ENCODE data around the gene TENT5C.

Gene TENT5C

GRCh38 chr1:117657949-117658660, 52.3 kb downstream of the TENT5C start:
- no peak for DNase-seq

GRCh38 chr1:117658676-117659075, 52.8 kb downstream of the TENT5C start:
- DNase-seq: peak; percentile 86

- DNase-seq: peak; percentile 85
Measured at GRCh38 chr1:117659550-117660270, 53.9 kb downstream of the TENT5C start.

GRCh38 chr1:117660271-117660965, 54.6 kb downstream of the TENT5C start:
- DNase-seq: no peak

DNA sequence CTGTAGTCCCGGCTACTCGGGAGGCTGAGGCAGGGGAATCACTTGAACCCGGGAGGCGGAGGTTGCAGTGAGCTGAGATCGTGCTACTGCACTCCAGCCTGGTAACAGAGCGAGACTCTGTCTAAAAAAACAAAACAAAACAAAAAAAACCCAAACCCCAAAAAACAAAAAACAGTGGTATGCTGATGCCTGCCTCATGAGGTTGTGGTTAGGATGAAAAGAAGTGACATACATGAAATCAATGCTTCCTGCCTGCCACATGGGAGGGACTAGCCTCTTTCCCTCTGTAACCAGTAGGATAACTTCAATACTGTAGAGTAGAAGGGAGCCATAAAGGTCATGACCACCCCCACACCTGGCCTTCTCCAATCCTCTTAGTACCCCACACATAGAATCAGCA, 55.2 kb downstream of the TENT5C start:
- no peak for DNase-seq

DNA sequence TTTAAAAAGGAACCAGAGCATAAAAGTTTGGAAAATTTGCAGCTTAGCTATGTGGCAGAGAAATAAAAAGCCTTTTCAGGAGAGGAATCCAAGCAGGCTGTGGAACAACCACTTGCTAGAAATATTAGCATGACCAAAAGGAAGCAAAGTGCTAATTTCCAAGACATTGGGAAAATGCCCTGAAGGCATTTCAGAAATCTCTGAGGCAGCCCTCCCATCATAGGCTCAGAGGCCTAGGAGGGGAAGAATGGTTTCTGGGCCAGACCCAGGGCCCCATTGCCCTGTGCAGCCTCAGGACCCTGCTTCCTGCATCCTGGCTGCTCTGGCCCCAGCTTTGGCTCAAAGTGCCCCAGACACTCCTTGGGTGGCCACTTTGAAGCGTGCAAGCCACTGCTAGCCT, 56.8 kb downstream of the TENT5C start:
- no peak for DNase-seq

DNA sequence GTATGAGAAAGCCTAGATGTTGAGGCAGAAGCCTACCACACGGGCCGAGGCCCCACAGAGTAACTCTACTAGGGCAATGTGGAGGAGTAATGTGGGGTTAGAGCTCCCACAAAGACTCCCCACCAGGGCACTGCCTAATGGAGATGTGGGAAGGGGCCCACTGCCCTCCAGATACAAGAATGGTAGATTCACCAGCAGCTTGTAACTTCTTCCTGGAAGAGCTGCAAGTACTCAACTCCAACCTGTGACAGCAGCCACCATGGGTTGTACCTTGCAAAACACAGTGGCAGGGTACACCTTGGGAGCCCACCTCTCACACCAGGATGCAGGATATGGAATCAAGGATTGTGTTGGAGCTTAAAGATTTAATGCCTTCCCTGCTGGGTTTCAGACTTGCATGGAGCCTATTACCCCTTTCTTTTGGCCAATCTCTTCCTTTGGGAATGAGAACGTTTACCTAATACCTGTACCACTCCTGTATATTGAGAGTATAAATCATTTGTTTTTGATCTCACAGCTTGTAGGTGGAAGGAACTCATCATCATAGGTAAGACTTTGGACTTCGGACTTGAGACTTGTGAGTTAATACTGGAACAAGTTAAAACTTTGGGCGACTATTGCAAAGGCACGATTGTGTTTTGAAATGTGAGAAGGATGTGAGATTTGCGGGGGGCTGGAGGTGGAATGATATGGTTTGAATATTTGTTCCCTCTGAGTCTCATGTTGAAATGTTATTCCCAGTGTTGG, 57.5 kb downstream of the TENT5C start:
- no peak for DNase-seq

GRCh38 chr1:117664314-117664713, 58.5 kb downstream of the TENT5C start:
- DNase-seq: peak; percentile 78

DNA sequence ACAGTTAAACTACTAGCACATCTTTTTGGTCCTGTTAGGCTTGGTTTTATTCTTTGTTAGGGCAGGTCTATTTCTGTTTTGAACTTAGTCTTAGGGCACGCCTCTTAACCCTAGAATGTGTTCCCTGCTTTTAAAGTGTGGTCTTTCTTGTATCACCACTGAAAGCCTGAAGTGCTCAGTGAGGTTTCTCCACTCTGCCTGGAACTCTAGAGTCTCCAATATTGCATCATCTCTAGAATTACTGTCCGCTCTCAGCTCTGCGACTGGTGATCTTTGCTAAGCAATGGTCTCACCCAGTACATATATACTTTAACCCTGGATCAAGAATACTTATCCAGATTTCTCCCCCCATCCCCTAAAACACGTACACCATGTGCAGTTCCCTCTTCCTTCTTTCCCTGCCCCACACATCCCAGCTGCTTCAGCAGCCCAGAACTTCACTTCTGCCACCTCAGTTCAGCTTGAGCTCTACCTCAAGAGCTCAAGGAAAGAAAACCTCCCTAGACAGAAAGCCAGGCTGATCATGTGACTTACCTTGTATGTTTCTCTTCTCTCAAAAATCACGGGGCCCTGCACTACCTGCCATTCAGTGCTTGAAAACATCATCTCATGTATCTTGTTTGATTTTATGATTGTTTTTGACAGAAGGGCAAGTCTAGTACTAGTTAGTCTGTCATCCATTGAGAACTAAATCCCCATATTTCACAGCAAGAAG, 59.9 kb downstream of the TENT5C start:
- no peak for DNase-seq

DNA sequence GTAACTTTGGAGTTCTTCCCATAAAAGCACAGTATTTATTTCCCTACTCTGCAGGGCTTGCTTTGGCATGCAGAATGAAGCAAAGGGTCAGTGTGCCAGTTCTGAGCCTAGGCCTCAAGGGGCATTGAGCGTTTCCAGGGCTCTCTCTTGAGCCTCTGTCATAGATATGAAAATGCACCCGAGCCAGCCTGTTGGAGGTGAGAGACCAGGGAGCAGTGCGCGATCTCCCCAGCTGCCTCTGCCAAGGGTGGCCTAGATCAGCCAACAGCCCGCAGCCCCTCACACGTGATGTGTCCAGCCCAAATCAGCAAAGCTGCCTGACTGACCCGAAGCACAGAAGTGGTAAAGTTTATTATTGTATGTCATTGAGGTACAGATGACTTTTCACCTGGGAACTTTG, 63.7 kb downstream of the TENT5C start:
- no peak for DNase-seq

DNA sequence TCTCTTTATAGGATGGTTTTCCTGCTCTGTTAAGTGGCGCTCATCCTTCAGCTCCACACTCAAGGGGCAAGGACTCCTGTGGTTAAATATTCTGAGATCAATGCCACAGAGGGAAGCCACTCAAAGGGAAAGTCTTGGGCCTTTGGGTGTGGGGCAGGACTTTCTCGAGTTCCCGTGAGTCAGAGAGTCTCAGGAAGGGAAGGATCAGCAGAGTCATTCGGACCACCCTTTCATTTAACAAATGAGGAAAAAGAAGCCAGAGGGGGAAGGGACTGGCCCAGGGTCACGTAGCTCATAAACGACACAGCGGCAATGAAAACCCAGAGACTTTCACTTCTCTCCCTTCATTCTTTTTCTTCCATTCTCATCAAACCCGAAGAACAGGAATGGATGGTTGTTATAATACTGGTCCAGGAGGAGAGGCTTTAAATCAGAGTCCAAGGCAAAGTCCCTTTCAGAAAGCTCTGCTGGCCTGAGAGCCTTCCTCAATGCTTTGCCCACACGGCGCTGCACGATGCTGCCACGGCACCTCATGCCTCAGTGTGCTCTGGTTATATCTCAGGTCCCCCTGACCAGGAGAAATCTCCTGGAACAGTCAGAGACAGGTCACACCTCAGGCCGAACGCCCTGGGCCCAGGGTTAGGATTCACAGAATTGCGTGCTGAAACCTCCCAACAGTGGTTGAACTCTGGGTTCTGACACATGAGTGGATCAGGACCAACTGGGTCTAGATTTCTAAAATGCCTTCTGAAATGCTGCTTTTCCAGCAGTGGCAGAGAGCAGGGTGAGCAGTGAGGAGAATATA, 65.3 kb downstream of the TENT5C start:
- DNase-seq: no peak

DNA sequence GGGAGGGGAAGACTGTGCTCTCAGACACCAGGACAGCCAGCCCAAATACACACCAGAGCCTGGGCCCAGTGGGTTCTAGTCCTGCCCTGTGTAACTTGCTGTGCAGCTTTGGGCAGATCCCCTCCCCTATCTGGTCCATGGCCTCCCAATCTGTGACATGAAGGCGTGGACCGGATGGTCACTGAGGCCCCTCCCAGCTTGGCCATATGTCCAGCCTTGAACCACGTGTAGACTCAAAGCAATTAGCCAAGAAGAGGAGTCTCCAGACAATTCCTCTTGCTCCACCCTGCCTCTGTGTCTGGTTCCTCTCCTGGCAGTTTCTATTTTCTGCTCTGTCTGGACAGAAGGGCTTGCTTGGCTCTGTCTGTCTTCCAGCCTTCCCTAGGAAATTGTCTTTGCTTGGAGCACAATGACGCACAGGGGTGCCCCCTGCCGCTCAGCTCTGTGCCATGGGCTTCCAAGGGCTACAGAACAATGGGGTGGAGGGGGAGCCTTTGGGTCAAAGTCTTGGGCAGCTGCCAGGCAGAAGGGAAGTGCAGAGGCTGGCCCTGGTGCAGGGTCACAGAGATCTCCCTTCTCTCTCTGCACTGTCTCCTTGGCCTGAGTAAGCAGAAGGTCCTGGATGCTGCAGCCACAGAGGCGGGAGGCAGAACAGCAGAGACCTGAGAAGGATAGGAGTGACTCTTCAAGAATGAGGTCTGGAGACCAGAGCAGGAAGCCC, 66.1 kb downstream of the TENT5C start:
- peak; percentile 92 for DNase-seq

DNA sequence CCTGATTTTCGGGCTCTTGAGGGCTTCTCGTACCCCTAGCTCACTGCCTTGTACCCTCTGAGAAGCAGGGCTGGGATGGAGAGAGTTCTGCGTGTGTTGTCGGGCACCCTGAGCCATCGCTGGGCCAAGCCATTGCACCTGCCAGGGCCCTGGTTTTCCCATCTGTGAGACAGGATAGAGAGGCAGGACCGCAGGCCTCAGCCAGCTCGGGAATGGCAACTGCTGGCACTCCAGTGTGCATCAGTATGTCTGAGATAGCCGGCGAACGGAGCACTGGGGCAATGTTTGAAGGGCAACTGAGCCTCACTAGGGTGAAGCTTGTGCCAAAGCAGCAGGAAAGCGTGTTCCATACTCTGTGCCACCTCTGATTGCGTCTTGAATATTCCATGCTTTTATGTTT, 66.9 kb downstream of the TENT5C start:
- no peak for DNase-seq

DNA sequence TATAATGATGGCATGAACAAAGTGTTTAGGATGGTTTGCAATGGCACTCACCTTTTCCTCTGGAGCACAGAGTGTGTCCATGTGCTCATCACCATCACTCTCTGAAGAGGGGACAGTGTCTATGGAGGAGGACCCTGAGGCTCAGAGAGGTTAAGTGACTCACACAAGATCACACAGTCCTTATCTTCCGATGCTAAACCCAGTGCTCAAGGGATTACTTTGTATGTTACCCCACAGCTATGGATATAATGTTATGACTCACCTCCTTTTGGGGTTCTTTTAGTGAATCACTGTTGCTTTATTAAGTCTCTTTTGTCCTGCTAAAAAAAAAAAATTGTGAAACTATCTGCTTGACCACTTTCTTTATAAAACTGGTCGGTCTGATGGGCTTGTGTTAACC, 67.6 kb downstream of the TENT5C start:
- no peak for DNase-seq

DNA sequence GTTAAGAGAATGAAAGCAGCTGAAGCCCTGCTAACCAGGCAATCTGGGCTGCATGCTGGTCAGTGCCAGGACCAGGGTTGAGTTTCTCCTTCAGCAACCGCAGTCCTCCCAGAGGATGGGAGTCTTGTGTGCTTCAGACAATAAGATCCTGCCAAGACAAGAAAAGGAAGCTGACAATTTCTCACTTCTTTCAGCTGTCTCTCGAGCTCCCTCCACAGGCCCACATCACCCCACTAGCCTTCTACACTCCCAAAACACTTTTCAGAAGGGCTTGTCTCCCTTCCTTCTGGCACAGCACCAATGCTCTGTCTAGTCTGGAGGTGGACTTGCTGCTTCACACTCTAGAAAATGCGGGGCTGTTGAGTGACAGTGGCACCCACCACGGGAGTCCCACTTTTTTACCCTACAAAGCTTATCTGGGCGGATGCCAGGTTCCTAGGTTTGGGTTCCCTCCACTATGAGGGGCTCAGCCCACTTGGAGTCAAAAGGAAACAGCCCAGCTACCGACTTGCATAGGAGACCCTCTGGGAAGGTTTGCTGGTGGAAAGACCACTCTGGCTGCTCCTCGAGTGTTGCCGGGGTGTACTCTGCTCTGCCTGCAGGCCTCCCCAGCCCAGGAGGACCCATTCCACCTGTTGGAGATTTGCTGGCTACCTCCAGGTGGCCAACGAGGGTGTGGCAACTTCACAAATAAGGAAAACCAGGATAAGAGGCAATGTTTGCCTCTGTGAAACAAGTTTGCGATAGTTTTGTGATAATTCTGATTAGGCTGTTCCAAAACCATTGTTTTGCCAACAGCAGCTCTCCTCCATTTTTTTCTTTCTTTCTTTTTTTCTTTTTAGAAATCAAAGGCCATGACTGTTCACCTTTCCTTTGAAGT, 68.9 kb downstream of the TENT5C start:
- peak; percentile 80 for DNase-seq

DNA sequence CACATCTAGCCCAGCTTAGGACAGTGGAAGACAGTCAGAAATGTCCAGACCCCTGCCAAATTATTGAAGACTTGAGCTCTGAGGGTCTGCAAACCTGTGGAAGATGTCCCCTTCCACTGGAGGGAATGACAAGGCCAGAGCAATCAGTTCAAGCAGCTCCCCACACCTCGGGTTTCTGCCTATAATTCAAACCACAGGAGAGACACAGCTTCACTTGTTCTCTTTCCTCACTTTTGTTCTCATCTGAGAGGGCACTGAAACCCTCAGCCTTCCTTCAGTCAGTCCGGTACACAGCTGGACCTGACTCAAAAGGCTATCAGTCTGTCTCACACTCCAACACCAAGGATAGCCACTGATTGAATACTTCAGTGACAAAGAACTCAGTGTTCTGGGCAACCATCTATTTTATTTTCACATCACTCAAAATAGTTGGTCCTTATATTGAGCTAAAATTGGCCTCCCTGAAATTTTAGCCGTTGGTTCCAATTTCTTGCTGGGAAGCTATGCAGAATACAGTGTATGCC, 70.1 kb downstream of the TENT5C start:
- no peak for DNase-seq

DNA sequence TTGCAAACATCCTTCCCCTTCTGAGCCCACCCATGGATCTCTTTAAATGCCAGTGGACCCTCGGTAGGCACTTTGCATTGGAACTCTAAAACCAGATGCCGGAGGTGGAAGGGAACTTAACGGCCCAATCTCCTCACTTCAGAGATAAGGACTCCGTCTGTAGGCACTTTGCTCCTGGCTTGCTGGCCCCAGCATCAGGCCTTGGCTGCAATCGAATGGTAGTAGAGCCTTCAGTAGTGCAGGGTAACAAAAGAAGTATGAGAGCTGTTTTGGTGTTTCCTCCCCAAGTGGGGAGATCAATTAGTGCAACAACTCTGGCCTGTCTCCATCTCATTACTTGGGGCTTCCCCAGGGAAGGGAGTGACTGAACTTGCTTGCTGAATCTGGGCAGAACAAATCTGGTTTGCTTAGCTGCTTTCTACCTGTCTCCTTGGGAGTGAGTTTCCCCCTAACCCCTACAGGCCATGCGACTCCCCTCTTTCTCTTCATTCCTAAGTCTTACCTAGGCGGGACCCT, 70.8 kb downstream of the TENT5C start:
- no peak for DNase-seq

All from RPMI8226 (cell line).